Breast epithelium (tissue), 3 donors: Measurements from ENCODE around the gene EPHA3.

Experiments
- POLR2A ChIP-seq: fragments of 450-650 bp; IDR thresholded peaks from one replicate; pipeline ENCODE4 v1.6.1; 2016; ENCODE audit warnings: antibody characterized with exemption, mild to moderate bottlenecking, moderate library complexity
- POLR2AphosphoS5 ChIP-seq, 3 donors: sonication (generic); formaldehyde crosslinking; IDR thresholded peaks; one replicate each; pipeline ENCODE4 v1.6.1; 2017; ENCODE audit warnings: antibody characterized with exemption in 3 of 3
- TF ChIP-seq, protein P1 (sequence below), 3 donors: fragments of 450-650 bp; IDR thresholded peaks; one replicate each; pipeline ENCODE4 v1.5.1; 2016 to 2017; ENCODE audit warnings: antibody characterized with exemption in 3 of 3, mild to moderate bottlenecking in 3 of 3, moderate library complexity in 3 of 3

- TF ChIP-seq, protein P1, sequence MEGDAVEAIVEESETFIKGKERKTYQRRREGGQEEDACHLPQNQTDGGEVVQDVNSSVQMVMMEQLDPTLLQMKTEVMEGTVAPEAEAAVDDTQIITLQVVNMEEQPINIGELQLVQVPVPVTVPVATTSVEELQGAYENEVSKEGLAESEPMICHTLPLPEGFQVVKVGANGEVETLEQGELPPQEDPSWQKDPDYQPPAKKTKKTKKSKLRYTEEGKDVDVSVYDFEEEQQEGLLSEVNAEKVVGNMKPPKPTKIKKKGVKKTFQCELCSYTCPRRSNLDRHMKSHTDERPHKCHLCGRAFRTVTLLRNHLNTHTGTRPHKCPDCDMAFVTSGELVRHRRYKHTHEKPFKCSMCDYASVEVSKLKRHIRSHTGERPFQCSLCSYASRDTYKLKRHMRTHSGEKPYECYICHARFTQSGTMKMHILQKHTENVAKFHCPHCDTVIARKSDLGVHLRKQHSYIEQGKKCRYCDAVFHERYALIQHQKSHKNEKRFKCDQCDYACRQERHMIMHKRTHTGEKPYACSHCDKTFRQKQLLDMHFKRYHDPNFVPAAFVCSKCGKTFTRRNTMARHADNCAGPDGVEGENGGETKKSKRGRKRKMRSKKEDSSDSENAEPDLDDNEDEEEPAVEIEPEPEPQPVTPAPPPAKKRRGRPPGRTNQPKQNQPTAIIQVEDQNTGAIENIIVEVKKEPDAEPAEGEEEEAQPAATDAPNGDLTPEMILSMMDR (IDR thresholded peaks at IDR 0.05), result no peak
- no peak for TF ChIP-seq POLR2AphosphoS5 (IDR thresholded peaks at IDR 0.05)
- no peak for TF ChIP-seq POLR2A
These were observed 27.5 kb upstream of the EPHA3 start for GRCh38 chr3:89079944-89080343.
